BE2C (cell line): Measurements from ENCODE around the gene CANX.
A peak's percentile ranks its signal among the peaks of the same experiment; 100 is the strongest.
"Not testable (repeated sequence)": the region's sequence is repeated elsewhere in the genome, so short reads cannot be mapped to it uniquely, and the experiment has no call there.

Experiments used
- DNase-seq: peaks from one replicate; pipeline ENCODE4 v3.0.0-alpha.2; 2020
- H3K27me3 ChIP-seq: fragments of 250-450 bp; sonication (Bioruptor Pico); 2 replicates; pipeline ENCODE4 v1.5.1; 2020; ENCODE audit warnings: mild to moderate bottlenecking
- H3K36me3 ChIP-seq: fragments of 250-450 bp; sonication (Bioruptor Pico); 2 replicates; pipeline ENCODE4 v1.5.1; 2020; ENCODE audit warnings: mild to moderate bottlenecking
- H3K4me1 ChIP-seq: fragments of 250-450 bp; sonication (Bioruptor Pico); 2 replicates; pipeline ENCODE4 v1.5.1; 2020
- H3K4me3 ChIP-seq: 2 replicates; pipeline ENCODE4 v1.5.1; 2011; ENCODE audit warnings: low read depth, low read length
- H3K9me3 ChIP-seq: fragments of 250-450 bp; sonication (Bioruptor Pico); 2 replicates; pipeline ENCODE4 v1.5.1; 2020
- CTCF ChIP-seq: IDR thresholded peaks from 2 replicates; pipeline ENCODE4 v1.5.1; 2012; ENCODE audit warnings: mild to moderate bottlenecking, low read depth, low read length

The CANX gene

GRCh38 chr5:179696603-179697002 lies 2.2 kb upstream of the CANX start:
- no peak for DNase-seq

GRCh38 chr5:179697108-179697507 lies 1.7 kb upstream of the CANX start:
- no peak for TF ChIP-seq CTCF
- Histone ChIP-seq H3K4me1 (no peaks in the 10 kb centered on the region; the same call in 1 of the 2 replicates), H3K9me3 (no peaks in the 10 kb centered on the region), H3K36me3 (peaks cover 14% of the 10 kb centered on the region), H3K4me3 (no peak overlapping the region), H3K27me3 (no peaks in the 10 kb centered on the region)
- no peak for DNase-seq

More at GRCh38 chr5:179696603-179697002, 2.2 kb upstream of the CANX start:
- Histone ChIP-seq H3K36me3 (peaks cover 11% of the 10 kb centered on the region), H3K4me1 (no peaks in the 10 kb centered on the region; the same call in 1 of the 2 replicates), H3K9me3 (no peaks in the 10 kb centered on the region), H3K27me3 (no peaks in the 10 kb centered on the region), H3K4me3 (no peak overlapping the region)
- no peak for TF ChIP-seq CTCF

GRCh38 chr5:179697543-179697942 lies 1.2 kb upstream of the CANX start:
- H3K27me3 ChIP-seq, H3K4me1 ChIP-seq, H3K9me3 ChIP-seq, DNase-seq: not testable (repeated sequence)
- Histone ChIP-seq H3K4me3 (peak overlapping the region; percentile 87), H3K36me3 (peaks cover 16% of the 10 kb centered on the region)

- DNase-seq = peak; percentile 99
Measured at GRCh38 chr5:179697993-179698934, 503 bp upstream of the CANX start.

GRCh38 chr5:179699616-179700237 lies 960 bp downstream of the CANX start:
- H3K4me3 ChIP-seq = peak overlapping the region; percentile 80
- no peaks in the 10 kb centered on the region for H3K9me3 ChIP-seq
- no peak for TF ChIP-seq CTCF
- no peaks in the 10 kb centered on the region; the same call in 1 of the 2 replicates for H3K4me1 ChIP-seq
- peaks cover 29% of the 10 kb centered on the region for H3K36me3 ChIP-seq
- peak; percentile 27 for DNase-seq
- H3K27me3 ChIP-seq = no peaks in the 10 kb centered on the region

More at GRCh38 chr5:179697993-179698934, 503 bp upstream of the CANX start:
- Histone ChIP-seq H3K9me3 (no peaks in the 10 kb centered on the region), H3K4me1 (no peaks in the 10 kb centered on the region; the same call in 1 of the 2 replicates), H3K36me3 (peaks cover 19% of the 10 kb centered on the region), H3K27me3 (no peaks in the 10 kb centered on the region), H3K4me3 (peak overlapping the region; percentile 87)
- no peak for TF ChIP-seq CTCF

- Histone ChIP-seq H3K9me3 (no peaks in the 10 kb centered on the region), H3K4me1 (no peaks in the 10 kb centered on the region; the same call in 1 of the 2 replicates), H3K27me3 (no peaks in the 10 kb centered on the region), H3K4me3 (peak overlapping the region; percentile 80), H3K36me3 (peaks cover 35% of the 10 kb centered on the region)
- TF ChIP-seq CTCF = no peak
- no peak for DNase-seq
Measured at GRCh38 chr5:179700401-179700918, 1.7 kb downstream of the CANX start.
